GM19238 (cell line): ENCODE data around the gene SCN2A.
"Not testable (repeated sequence)": the region's sequence is repeated elsewhere in the genome, so short reads cannot be mapped to it uniquely, and the experiment has no call there.

ENCODE experiments used
- DNase-seq: peaks from one replicate; pipeline ENCODE4 v3.0.0; 2011; ENCODE audit warnings: low spot score; ENCODE audit not compliant: insufficient read length

The SCN2A gene

DNA sequence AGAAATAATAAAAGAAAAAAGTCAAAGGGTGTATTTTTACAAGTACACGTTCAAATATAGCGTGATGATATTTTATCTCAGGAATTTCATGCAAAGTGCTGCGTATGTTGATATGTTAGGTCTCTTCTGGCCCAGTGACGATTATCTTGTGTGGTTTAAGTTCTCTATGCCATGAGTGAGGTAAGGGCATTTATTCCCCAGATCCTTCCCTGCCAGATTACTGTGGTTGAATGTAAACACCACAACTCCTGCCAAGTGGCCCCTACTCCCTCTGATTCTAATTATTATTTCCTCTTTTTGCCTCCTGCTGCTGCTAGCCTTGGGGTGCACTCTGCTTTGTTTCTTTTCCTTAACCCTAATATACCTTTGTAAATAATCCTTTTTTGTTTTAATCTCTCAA is 12.2 kb downstream of the SCN2A start:
- DNase-seq, result no peak

DNA sequence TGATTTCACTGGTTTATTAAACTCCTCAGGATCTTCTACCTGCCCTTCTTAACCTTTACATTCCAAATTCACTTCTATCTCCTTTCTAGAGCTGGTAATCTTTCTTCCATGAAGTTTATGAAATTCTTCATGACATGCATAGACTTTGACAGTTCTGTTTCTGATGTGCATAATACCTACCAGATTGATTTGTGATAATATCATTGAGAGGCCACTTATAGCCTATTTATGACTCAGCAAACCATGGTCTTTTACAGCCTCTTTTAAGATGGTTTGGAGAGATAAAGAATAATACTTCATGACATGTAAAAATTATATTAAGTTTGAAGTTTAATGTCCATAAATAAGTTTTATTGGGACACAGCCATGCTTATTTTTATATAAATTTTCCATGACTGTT is 14.0 kb downstream of the SCN2A start:
- DNase-seq, result no peak

DNA sequence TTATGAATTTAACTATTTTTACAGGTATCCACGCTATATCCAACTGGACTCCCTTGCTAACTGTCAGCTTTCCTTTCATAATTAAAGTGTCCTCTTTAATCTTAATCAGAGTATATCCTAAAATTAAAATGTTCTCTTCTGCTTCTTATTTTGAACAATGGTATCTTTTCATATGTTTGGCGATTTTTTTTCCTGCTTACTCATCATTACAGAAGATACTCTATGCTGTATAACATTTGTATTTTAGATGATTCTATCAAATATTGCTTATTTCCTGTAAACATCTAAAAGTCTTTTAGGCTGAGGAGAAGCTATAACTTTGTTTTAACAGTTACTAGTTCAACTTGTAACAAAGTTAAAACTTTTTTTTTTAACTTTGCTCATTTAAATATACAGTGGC is 17.4 kb downstream of the SCN2A start:
- no peak for DNase-seq

DNA sequence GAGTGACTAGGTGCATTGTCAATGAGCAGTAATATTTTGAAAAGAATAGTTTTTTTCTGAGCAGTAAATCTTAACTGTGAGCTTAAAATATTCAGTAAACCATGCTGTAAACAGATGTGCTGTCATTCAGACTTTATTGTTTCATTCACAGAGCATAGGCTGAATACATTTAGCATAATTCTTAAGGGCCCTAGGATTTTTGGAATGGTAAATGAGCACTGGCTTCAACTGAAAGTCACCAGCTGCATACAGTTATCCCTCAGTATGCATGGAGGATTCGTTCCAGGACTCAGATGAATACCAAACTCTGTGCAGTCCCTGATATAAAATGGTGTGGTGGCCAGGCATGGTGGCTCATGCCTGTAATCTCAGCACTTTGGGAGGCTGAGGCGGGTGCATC is 21.1 kb downstream of the SCN2A start:
- DNase-seq, result not testable (repeated sequence)

DNA sequence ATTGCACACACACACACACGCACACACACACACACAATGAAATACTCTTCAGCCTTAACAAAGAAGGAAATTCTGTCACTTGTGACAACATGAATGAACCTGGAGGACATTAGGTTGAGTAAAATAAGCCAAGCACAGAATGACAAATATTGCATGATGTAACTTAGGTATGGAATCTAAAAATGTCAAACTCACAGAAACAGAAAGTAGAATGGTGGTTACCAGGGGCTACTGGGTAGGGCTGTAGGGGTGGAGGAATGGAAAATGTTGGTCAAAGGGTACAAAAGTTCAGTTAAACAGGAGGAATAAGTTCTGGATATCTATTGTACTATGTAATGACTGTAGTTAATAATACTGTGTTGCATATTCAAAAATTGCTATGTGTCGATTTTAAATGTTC is 29.5 kb downstream of the SCN2A start:
- DNase-seq, result no peak

DNA sequence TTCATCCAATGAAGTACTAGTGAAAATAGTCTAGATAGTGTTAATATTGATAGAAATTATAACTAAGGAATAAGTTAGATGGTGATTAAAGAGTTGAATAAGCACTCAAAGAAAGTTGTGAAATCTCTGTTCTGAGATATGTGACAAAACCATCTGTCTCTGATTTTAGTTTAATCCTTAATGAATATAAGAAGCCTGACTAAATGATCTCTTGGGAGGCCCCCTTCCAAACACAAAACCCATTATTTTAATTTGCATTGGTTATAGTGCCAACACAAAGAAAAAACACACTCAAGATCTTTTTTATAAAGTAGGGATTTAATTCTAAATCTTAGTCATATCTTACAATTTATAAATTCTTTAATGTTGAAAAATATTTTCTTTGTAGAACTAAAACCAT is 34.0 kb downstream of the SCN2A start:
- DNase-seq, result no peak

DNA sequence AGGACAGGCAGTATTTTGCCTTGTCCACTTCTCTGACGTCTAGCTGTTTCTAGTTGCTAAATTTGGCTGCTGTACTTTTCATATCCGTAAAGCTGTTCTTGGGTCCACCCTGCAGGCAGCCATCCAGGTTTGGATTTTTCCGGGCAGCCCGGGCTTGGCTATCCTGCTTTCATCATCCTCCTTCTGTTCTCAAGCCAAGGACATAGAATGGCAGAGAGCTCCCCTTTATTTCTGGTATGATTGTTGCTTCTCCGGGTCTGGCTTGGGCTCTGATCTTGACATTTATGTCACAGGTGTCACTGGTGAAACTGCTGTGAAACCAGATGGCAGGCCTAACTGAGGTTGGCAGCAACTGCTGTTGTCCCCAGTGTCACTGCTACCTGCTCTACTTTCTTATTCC is 35.5 kb downstream of the SCN2A start:
- no peak for DNase-seq

DNA sequence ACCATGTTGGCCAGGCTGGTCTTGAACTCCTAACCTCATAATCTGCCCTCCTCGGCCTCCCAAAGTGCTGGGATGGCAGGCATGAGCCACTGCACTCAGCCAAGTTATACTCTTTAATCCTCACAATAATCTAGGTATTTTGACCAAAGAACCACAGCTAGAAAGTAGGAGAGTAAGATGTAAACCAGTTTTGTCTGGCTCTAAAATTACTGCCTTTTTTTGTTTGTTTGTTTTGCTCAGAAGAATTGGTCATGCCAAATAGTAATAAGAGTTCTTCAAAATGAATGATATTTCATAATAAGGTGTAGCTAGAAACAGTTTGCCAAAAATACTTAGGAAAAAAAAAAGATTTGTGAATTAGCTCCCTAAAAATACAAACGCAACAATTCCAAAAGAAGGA is 36.7 kb downstream of the SCN2A start:
- no peak for DNase-seq

DNA sequence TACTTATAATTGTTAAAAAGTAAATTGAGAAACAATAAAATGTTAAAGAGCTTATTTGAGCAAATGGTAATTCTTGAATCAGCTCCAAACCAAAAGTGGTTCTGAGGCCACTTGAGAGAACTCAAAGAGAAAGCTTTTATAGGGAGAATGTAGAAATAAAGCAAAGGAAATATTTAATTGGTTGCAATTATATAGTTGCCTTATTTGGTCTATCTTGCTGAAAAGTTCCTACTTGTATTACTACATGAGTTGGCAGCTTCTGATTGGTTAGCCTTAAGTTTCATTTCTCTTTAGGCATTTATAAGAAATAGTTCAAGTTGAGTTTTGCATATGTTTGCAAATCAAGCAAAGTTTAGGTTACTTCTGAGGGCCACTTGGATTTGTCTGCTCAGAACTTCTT is 38.1 kb downstream of the SCN2A start:
- no peak for DNase-seq

DNA sequence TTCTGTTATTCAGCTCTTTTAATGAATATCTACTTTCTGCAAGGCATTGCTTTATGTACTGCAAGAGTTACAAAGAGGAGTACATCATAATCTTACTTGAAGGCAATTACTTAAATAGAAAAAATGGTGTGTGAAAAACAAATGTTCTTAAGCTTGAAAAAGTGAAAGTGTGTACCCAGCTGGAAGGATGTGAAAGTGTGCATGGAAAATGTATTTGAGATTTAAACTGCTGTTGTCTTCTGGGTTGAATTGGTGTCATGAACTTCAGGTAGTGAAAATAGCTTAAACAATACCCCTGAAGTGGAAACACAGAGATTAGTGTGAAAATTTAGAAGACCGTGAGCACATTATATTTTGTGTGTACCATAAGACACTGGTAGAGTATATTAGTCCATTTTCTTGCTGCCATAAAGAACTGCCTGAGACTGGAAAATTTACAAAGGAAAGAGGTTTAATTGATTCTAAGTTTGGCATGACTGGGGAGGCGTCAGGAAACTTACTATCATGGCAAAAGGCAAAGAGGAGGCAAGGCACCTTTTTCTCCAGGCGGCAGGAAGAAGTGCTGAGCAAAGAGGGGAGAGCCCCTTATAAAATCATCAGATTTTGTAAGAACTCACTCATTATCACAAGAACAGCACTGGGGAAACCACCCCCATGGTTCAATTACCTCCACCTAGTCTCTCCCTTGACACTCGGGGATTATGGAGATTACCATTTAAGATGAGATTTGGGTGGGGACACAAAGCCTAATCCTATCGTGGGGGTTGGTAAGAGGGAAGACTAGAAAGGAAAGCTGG is 38.8 kb downstream of the SCN2A start:
- no peak for DNase-seq

DNA sequence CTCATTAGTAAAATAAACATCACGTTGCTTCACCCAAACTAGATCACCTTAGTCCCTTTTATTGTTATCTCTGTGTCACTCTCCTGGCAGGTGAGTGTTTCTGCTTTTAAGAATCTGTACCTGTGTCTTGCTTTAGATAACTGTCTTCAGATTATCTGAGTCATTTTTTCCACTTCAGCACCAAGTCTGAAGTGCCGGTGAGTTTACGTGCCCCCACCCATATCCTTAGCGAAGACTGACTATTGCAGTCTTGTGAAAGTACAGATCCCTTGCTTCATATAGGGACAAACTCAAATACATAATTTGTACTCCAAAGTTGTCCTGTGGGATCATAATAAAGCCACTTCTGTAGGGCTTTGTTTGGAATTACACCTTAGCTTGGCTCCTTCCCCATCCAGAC is 41.1 kb downstream of the SCN2A start:
- no peak for DNase-seq

DNA sequence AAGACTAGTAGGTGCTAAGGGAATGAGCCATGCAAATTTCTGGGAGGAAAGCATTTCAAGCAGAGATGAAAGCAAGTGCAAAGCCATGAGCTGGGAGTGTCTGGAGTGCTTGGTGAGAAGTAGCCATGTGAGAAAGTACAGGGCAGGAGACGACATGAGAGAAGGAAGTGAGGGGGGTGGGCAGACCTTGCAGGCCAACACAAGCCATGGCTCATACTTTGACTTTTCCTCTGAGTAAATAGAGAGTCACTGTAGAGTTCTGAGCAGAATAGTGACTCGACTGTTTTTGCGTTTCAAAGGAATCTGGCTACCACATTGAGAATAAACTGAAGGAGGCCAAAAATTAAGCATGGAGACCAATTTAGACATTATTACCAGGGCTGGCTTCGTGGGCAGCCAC is 42.2 kb downstream of the SCN2A start:
- no peak for DNase-seq

DNA sequence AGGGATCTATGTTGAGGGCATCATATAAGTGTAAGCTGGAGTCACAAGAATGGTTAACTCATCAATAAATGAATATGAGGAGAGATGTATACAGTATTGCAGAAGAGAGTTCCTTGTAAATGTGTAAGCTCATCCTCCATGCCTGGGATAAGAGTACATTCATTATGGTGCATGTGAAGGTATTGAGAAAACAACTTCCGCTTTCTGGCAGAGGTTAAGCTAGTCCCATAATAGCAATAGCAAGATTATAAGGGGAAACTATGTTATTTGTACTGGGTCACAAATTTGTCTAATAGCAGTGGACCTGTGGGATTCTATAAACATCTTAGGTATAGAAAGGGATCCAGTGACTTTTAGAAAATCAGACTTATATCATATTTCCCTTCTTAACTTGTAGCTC is 44.1 kb downstream of the SCN2A start:
- no peak for DNase-seq

DNA sequence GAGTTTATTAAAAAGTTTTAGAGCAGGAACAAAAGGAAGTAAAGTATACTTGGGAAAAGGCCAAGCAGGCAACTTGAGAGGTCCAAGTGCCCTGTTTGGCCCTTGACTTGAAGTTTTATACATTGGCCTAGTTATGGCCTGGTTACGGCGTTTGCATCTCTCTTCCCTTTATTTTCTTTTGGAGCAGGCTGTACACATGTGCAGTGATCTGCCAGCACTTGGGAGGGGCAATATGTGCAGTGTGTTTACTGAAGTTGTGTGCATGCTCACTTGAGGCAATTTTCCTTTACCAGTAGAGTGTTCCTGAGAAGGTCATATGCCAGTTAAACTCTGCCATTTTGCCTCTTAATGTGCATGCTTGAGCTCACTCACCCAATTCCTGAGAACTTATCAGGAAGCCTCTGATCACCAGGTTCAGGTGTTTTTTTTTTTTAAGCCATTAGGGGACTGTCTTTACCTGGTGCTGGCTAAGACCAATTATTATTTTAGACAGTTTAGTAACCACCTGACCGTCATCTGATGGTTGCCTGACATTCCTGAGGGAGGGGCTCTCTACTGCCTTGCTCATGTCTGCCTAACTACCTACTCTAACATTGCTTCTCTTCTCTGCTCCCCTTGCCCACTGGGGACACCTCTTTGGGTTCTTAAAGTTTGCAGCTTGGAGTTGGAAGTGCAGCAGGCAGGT is 48.0 kb downstream of the SCN2A start:
- no peak for DNase-seq

DNA sequence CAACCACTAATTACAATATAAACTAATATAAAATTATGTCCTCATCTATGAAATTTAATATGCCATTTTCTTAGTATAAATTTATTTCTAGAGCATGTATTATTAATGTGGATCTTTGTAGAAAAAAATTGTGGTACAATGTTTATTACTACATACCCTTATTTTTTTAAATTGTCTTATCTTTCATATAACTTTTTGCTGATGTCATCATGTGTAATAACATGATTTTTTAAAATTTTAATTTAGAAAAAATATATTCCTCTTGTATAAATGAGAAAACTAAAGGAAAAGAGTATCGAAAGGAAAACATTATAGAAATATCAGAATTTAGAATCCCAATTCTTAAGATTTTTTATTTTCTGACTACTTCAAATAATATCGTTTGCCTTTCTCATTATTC is 49.9 kb downstream of the SCN2A start:
- no peak for DNase-seq

DNA sequence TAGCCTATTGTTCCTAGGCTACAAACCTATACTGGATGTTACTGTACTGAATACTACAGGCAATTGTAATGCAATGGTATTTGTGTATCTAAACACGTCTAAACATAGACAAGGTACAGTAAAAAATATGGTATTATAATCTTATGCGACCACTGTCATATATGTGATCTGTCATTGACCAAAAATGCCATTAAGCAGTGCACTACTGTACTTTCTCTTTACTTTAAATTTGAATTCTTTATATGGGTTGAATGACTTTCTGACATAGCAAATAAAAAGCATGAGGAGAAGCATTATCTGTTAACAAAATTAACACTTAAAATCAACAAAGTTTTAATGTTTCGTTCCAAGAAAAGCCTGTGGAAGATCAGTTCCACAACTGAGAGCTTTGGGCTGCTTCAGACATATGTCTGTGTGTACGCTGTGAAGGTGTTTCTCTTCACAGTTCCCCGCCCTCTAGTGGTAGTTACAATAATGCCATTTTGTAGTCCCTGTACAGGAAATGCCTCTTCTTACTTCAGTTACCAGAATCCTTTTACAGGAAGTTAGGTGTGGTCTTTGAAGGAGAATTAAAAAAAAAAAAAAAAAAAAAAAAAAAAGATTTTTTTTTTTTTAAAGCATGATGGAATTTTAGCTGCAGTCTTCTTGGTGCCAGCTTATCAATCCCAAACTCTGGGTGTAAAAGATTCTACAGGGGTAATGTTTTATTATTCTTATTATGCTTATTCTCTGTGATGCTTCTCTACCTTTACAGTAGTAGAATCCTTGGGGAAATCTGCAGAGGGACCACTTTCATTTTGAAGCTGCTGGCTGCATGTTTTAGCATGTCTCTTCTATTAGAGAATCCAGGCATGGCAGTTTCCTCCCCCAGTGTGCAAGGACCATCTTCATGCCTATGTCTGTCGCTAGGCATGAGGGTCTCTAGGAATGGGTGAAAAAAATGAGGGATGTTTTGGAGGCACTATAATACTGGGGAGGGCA is 54.5 kb downstream of the SCN2A start:
- DNase-seq, result peak; percentile 14

DNA sequence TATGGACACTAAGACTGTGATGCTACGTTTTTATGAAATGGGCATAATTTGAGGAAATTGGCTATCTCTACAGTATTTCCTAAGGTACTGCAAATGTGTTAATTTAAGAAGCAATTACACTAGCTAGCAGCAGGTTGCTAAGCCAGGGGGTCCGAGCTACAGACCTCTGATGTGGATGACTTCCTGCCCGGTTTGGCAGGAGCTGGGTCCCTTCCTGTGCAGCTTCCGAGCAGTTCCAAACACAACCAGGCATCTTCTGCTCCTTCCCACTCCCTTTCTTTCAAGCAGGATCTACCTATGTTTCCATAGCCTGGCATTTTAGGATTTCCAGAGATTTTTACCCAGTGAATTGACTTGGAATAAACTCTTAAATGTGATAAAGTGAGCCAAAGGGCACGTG is 55.7 kb downstream of the SCN2A start:
- no peak for DNase-seq

DNA sequence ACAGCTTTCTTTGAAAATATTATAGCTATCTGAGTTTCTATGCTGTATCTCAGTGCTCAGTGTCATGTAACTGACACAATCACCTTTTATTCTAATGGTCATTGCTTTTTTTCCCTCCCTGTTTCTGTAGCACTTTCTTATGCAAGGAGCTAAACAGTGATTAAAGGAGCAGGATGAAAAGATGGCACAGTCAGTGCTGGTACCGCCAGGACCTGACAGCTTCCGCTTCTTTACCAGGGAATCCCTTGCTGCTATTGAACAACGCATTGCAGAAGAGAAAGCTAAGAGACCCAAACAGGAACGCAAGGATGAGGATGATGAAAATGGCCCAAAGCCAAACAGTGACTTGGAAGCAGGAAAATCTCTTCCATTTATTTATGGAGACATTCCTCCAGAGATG is 56.4 kb downstream of the SCN2A start:
- DNase-seq, result no peak

DNA sequence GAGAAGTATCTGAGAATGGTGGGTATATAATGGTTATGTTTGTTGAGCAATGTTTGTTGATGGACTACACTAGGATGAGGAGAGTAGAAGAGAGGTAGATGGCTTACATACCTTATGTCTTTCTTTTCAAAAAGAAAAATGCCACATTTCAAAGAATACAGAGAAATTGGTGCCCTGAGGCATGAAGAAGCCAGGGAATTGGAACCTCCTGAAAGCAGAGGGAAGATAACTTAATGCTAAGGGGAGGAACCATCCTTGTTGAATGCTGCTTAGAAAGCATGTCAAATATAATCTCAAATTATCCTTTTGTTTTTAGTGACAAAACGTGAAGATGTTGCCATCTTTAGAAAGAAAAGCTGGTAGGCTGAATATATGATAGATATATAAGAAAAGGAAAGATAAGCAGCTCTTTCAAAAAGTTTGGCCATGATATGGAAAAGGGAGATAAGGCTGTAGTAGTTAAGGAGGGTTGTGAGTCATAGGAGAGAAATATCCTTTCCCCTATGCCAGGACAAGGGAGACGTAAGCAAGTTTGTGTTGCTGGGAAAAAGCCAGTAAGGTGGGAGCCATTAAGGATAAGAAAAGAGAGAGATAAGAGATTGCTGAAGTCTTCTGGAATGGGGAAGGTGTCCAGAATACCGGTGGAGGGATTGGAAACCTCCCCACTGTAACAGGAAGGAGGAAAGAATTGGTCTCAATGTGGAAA is 66.3 kb downstream of the SCN2A start:
- no peak for DNase-seq

DNA sequence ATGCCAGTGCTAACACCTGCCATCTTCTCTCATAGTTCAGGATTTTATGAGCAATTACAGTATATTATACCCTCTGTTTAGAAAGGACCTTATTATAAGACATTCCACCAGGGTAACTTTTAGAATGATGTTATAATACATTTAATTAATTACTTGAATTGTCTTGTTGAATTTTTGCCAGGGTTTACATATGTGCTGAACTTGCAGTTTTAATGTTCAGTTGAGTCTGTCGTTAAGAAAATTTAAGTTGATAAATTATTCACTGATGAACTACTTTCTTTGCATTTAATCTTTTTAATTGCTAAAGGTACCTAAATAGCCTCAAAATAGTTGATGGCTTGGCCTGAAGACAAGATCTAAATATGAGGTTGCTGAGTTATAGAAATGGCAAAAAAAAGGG is 68.1 kb downstream of the SCN2A start:
- no peak for DNase-seq

DNA sequence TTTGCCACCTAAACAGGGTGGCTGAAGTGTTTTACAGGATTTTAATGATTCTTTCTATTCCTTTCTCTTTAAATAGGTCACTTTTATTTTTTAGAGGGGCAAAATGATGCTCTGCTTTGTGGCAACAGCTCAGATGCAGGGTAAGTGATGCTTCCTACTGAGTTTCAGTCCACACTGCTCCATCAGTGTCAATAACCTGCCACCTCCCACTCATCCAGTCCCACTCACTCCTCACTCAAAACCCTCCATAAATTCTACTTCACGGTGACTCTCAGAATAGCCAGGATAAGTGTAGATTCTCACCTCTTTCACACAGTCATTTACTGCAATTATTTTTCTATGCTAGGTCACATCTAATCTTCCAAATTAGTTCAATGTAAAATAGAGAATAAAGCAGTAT is 72.7 kb downstream of the SCN2A start:
- no peak for DNase-seq
